CD4-positive, alpha-beta T cell treated with Interleukin-17A for 4 hours (primary cell): ENCODE results near the gene WASL.
A peak's percentile ranks its signal among the peaks of the same experiment; 100 is the strongest.
"Not testable (repeated sequence)": the region's sequence is repeated elsewhere in the genome, so short reads cannot be mapped to it uniquely, and the experiment has no call there.

ENCODE experiments used
- DNase-seq: peaks from one replicate; pipeline ENCODE4 v3.0.0-alpha.2; 2020; ENCODE audit warnings: mixed read lengths

The WASL gene

GRCh38 chr7:123748734-123749536 lies at the start of gene WASL:
Gene WASL, minus strand, starts transcription at chr7:123749003. Its CDS starts 269 bp downstream, at chr7:123748734.
- peak; percentile 91 for DNase-seq

DNA sequence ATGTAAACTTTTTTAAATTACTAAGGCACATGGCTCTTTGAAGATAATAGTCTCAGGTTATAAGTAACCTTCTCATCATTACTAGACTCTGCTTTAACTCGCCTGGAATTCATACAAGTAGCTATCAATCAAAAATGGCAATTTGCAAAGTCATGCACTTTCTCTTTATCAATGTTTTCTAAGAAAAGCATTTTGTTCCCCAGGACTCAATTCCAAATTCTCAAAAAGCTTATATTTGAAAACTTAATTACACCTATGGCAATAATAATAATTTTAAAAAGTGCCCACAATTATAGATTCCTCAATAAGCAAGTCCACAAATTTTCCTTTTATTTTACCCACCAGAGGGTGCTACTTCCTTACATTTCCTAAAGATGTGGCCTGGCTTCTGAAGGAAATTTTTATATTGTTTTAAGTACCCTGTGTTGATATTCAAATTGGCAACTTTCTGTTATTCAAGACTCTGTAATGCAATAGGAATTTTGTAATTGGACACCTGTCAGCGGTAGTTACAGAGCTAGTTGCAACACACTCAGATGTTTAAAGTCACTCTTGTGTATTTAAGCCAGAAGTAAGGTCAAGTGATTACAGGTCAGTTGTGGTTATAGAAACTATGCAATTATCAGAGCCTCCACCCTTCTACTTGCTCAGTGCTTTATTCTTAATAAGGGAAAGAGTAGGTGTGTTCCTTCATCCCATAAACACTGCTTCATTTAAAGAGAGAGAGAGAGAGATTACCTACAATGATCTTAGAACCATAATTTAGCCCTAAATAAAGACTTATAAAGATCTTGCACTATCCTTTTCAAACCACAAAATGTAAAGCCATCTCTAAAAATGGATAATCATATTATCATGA lies 49.1 kb upstream of the WASL start:
- no peak for DNase-seq

DNA sequence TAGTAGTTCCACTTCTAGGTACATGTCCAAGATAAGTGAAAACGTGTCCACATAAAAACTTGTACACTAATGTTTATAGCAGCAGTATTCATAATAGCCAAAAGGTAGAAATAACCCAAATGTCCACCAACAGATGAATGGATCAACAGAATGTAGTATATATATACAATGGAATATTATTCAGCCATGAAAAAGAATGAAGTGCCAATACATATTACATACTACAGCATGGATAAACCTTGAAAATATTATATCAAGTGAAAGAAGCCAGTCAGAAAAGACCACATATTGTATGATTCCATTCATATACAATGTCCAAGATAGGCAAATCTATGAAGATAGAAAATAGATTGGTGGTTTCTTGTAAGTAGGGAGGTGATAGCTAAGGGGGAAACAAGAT lies 47.8 kb upstream of the WASL start:
- no peak for DNase-seq

DNA sequence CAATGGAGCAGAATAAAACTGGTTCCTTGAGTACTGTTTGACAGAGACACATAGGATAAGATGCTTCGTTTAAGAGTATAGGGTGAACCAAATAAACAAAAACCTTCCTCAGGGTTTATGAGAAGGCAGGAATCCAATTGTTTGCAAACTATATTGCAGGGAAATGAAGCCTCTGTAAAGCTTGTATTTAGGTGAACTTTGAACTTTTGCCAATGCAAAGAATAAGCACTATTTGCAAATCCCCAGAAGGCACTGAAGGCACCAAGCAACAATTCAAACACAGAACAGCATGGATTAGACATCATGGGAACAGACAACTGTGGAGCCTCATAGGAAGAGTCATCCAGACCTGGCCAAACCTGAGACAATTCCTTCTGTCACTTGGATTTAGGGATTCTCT lies 47.1 kb upstream of the WASL start:
- no peak for DNase-seq

- DNase-seq: not testable (repeated sequence)
These were observed 46.3 kb upstream of the WASL start for GRCh38 chr7:123795116-123795515.

DNA sequence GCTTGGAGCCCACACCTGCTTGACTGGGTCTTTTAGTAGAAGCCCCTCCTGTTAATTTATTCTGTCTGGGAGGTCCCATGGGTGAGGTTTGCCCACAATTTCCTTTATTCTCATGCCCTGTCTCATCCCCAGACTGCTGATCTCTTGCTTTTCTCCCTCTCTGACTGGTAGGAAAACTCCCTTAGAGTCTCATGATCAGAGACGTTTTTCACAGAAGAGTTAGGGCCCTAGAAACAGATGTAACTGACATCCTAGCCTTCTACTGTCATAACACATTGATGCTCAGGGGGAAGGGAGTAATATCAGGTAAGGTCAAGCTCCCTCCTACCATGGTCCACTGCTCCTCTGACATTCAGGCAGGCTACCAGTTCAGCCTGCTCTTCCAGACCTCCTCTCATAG lies 43.7 kb upstream of the WASL start:
- no peak for DNase-seq

- no peak for DNase-seq
These were observed 42.2 kb upstream of the WASL start for GRCh38 chr7:123791001-123791400.

GRCh38 chr7:123789817-123790216 lies 41.0 kb upstream of the WASL start:
- no peak for DNase-seq

GRCh38 chr7:123789206-123789784 lies 40.5 kb upstream of the WASL start:
- no peak for DNase-seq

- no peak for DNase-seq
These were observed 39.8 kb upstream of the WASL start for GRCh38 chr7:123788584-123788983.

DNA sequence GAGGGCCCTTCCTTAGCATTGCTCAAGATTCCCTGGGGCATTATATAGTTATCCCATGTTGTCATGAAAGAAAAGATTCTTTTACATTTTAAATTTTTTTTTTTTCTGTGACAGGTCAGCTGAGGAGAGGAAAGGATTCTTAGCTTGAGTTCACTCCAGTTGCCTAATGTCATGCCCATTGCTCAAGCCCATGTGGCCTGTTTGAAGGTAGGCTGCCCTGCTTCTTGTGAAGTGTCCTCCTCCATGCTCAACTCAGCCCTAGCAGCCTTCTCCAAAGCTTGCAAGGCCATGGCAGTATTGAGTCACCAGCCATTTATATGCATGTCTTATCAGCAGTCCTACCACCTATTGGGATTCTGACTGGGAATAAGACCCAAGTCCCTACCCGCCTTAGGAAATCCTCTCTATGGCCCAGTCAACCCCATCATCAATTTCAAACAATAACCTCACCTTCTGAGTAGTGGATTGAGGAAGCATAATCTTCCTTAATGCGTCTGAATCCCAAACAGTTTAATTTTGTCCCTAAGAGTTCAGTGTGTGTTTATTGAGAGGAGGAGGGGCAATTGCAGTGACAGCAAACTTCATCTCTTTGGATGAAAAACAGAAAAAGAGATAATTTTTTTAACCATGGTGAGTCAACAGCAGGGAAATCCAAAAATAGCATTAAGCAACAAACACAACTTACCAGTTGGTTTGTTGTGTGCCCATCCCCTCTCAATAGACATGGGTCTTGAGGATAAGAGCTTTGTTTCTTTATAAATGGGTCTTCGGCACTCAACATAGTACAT lies 38.6 kb upstream of the WASL start:
- DNase-seq: no peak

GRCh38 chr7:123784263-123784662 lies 35.5 kb upstream of the WASL start:
- DNase-seq: no peak

- DNase-seq: no peak
These were observed 35.0 kb upstream of the WASL start for GRCh38 chr7:123783820-123784219.

DNA sequence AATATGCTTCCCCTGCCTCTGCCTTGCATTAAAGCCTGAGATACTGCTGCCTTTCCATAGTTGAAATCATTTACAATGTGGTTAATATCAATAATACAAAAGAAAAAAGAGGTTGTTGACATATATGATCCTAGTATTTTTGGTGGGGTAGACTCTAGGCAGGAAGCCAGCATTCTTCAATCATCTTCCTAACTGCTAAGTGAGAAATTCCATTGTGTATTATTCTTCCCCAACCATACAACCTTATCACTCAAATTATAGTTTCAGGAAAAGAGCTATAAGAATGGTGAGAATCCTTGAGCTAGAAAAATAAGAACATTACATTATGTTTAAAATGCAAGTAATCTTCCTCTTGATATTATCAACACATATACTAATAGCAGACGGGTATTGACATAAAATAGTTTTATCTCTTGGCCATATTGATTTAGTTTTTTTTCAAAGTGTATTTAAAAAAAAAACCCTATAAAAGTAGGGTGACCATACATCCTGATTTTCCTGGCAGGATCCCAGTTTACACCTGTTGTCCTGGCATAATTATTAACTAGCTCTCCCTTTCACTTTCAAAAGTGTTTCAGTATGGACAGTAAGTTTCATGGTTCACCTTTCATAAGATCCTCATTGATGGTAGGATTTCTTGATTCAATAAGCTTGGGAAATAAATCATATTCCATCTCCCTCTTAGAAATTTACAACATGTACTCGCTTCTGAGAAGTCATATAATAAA lies 33.4 kb upstream of the WASL start:
- no peak for DNase-seq

GRCh38 chr7:123780472-123780871 lies 31.7 kb upstream of the WASL start:
- not testable (repeated sequence) for DNase-seq

GRCh38 chr7:123774496-123774895 lies 25.7 kb upstream of the WASL start:
- no peak for DNase-seq

- DNase-seq: no peak
These were observed 24.7 kb upstream of the WASL start for GRCh38 chr7:123773481-123773880.

GRCh38 chr7:123772652-123773051 lies 23.8 kb upstream of the WASL start:
- no peak for DNase-seq

- DNase-seq: no peak
These were observed 23.0 kb upstream of the WASL start for GRCh38 chr7:123771846-123772245.

DNA sequence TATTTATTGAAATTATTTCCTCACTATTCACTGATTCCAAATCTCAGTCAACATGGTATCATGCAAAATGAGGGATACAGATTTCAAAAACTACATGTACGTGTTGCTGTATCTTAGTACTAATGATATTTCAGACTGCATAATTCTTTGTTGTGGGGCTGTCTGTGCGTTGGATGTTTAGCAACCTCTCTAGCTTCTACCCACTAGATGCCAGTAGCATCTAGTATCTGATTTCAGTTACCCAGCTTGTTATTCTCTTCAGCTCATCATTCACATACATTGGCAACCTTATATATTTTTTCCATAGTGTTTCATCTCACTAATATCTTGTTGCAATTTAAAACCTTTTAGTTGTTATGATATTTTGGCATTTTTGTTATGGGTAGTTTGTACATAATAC lies 22.5 kb upstream of the WASL start:
- no peak for DNase-seq

DNA sequence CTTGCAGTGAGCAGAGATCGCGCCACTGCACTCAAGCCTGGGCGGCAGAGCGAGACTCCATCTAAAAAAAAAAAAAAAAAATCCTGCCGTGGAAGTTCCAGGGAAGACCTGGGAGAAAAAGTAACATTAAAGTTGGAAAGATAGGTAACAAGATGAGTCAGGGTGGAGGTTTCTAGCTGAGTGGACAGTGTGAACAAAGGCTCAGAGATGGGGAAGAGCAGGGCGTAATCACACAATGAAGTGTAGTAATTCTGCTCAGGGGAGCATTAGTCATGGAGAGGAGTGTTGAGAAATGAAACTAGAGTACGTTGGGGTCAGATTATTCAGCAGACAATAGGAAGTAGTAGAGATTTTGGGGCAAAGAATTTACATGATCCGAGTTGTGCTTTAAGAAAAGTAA lies 21.6 kb upstream of the WASL start:
- no peak for DNase-seq

DNA sequence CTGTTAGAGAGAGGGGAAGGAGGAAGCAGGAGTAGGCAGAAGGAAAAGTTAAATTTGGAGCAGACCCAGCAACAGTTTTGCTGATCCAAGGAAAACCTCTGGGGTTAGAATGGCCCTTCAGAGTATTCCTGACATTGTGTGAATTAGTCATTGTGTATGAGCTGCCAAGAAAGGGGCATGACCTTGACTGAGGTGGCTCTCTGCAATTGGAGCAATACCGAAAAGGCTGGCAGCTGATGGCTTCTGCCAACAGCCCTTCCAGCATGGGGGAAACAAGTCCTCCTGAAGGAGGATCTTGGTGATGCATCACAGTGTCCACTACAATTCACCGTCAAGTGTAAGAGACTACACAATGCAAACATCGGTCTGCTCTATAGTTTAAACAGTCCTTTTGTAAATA lies 20.6 kb upstream of the WASL start:
- DNase-seq: no peak
